Measurements from ENCODE around the gene AQP12B.
"Not testable (repeated sequence)": the region's sequence is repeated elsewhere in the genome, so short reads cannot be mapped to it uniquely, and the experiment has no call there.

Gene AQP12B

GRCh38 chr2:240682431-240683224 is at the start of gene AQP12B:
AQP12B (minus strand) TSS chr2:240682885; CDS start chr2:240682837, 48 bp downstream.
- DNase-seq: not testable (repeated sequence)

- no peak for DNase-seq
Observed at GRCh38 chr2:240732184-240732583, 49.5 kb upstream of the AQP12B start.

- no peak for DNase-seq
Observed at GRCh38 chr2:240731178-240731545, 48.5 kb upstream of the AQP12B start.

- DNase-seq: no peak
Observed at GRCh38 chr2:240730501-240731177, 48.0 kb upstream of the AQP12B start.

- no peak for DNase-seq
Observed at GRCh38 chr2:240728827-240729226, 46.1 kb upstream of the AQP12B start.

GRCh38 chr2:240728361-240728760 is 45.7 kb upstream of the AQP12B start:
- no peak for DNase-seq

GRCh38 chr2:240727913-240728312 is 45.2 kb upstream of the AQP12B start:
- DNase-seq: no peak

- DNase-seq: no peak
Observed at GRCh38 chr2:240727439-240727838, 44.8 kb upstream of the AQP12B start.

- no peak for DNase-seq
Observed at GRCh38 chr2:240726876-240727275, 44.2 kb upstream of the AQP12B start.

GRCh38 chr2:240725671-240726070 is 43.0 kb upstream of the AQP12B start:
- DNase-seq: no peak

- DNase-seq: no peak
Observed at GRCh38 chr2:240725266-240725665, 42.6 kb upstream of the AQP12B start.

GRCh38 chr2:240724431-240724830 is 41.7 kb upstream of the AQP12B start:
- no peak for DNase-seq

GRCh38 chr2:240723851-240724250 is 41.2 kb upstream of the AQP12B start:
- DNase-seq: no peak

- DNase-seq: no peak
Observed at GRCh38 chr2:240722796-240723735, 40.4 kb upstream of the AQP12B start.

- no peak for DNase-seq
Observed at GRCh38 chr2:240722376-240722775, 39.7 kb upstream of the AQP12B start.

GRCh38 chr2:240721596-240722180 is 39.0 kb upstream of the AQP12B start:
- DNase-seq: no peak

GRCh38 chr2:240720686-240721595 is 38.3 kb upstream of the AQP12B start:
- DNase-seq: no peak

- DNase-seq: no peak
Observed at GRCh38 chr2:240719676-240720545, 37.2 kb upstream of the AQP12B start.

- DNase-seq: no peak
Observed at GRCh38 chr2:240718896-240719490, 36.3 kb upstream of the AQP12B start.

All from NCI-H1105 (cell line).